Measurements from ENCODE around the gene DUSP28.

DUSP28 gene, protein sequence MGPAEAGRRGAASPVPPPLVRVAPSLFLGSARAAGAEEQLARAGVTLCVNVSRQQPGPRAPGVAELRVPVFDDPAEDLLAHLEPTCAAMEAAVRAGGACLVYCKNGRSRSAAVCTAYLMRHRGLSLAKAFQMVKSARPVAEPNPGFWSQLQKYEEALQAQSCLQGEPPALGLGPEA

GRCh38 chr2:240560084-240560479, at the start of gene DUSP28:
Gene DUSP28, plus strand, starts transcription at chr2:240560357. Its CDS starts 328 bp downstream, at chr2:240560685.
- DNase-seq = peak; percentile 93 to 95
- TF ChIP-seq POLR2A (IDR thresholded peaks at IDR 0.05; ENCODE audit: low read length) = peak; percentile 82
- TF ChIP-seq GATA1 (IDR thresholded peaks at IDR 0.05; ENCODE audit: low read depth, low read length) = no peak

DNA sequence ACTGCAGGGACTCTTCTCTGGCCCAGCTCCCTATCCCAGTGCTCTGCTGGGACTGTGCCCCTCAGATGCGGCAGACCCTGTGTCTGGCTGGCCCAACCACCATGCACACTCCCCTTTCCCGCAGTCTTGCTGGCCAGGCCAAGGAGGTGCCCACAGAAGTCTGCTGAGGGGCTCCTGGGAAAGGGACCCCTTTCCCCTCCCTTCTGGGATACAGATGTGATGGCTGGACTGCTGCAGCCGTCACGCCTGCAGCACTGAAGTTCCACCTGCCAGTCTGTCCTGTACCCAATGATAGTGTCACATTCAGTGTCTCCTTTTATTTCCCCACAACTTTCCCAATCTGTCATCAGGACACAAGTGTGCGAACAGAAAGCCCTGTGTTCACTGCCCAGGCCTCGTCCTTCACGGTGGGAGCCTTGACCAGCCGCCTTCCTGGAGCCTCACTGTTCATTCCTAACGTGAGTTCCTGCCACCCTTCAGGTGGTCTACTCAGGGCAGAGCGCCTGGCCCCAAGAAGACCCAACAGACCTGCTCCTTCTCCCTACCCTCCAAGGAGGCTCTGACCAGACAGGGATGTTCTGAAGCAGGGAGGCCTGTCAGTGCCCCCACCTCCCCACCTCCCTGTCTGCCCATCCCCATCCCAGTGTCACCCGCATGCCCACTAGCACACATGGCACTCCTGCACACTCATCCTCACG, 49.5 kb upstream of the DUSP28 start:
- TF ChIP-seq GATA1 (IDR thresholded peaks at IDR 0.05; ENCODE audit: low read depth, low read length) = no peak
- DNase-seq = no peak

DNA sequence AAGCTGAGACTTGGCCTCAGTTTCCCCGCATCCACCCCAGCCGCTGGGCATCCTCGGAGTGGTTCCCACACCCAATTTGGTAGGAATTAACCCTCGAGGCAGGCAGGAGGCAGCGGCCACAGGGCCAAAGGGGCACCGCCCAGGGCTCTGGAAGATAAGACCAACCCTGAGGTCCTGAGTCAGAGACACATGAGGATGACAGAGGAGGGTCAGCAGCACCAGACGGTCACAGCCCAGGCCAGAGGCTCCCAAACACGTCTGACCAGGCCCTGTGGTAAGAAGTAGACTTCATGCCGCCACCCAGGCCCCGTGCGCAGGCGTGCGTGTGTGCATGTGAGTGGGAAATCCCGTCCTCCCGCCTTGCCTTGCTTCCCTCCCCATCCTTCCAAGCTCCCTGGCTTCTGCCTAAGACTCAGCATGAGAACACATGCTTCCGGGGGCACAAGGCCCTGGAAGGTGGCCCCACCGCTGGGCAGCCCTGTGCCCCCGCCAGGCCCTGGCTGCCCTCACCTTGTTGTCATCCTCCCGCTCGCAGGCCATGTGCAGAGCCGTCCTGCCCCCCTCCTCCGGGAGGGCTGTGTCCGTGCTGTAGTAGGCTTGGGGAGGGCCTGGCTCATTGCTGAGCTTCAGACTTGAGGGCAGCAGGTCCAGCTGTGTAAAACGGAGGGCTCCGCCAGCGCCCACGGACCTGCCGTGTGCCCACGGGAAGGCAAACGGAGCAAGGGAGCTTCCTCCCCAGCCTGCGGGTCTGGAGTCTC, 48.6 kb upstream of the DUSP28 start:
- peak in 1 of 2 experiments; percentile 8 for DNase-seq
- TF ChIP-seq POLR2A (IDR thresholded peaks at IDR 0.05; ENCODE audit: low read length) (no peak), GATA1 (IDR thresholded peaks at IDR 0.05; ENCODE audit: low read depth, low read length) (no peak)

- no peak for DNase-seq
- no peak for TF ChIP-seq GATA1 (IDR thresholded peaks at IDR 0.05; ENCODE audit: low read depth, low read length)
- no peak for TF ChIP-seq POLR2A (IDR thresholded peaks at IDR 0.05; ENCODE audit: low read length)
Measured at GRCh38 chr2:240512109-240512485, 48.1 kb upstream of the DUSP28 start.

GRCh38 chr2:240512666-240513535, 47.3 kb upstream of the DUSP28 start:
- no peak for TF ChIP-seq POLR2A (IDR thresholded peaks at IDR 0.05; ENCODE audit: low read length)
- DNase-seq = no peak

- DNase-seq = peak; percentile 80 to 89
- TF ChIP-seq GATA1 (IDR thresholded peaks at IDR 0.05; ENCODE audit: low read depth, low read length) (no peak), POLR2A (IDR thresholded peaks at IDR 0.05; ENCODE audit: low read length) (no peak)
Measured at GRCh38 chr2:240513549-240514287, 46.4 kb upstream of the DUSP28 start.

DNA sequence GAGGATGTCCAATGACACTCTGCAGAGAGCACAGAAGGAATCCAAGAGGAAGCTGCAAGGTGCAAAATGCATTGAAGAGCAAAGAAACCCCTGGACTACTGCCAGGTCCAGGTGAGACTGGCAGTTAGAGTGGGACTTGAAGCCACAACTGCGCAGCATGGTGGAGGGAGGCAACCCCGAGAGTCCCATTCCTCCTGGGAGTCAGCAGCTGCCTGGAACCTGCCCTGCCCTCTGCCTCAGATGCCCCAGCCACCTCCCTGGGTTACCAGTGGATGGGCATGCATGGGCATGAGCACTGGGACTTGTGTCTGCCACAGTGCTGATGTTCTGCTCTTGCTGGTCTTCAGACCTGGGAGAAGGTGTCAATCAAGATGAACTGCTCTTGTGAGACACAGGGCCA, 45.5 kb upstream of the DUSP28 start:
- TF ChIP-seq POLR2A (IDR thresholded peaks at IDR 0.05; ENCODE audit: low read length) (no peak), GATA1 (IDR thresholded peaks at IDR 0.05; ENCODE audit: low read depth, low read length) (no peak)
- no peak for DNase-seq

- TF ChIP-seq GATA1 (IDR thresholded peaks at IDR 0.05; ENCODE audit: low read depth, low read length) (no peak), POLR2A (IDR thresholded peaks at IDR 0.05; ENCODE audit: low read length) (no peak)
Measured at GRCh38 chr2:240517342-240517741, 42.8 kb upstream of the DUSP28 start.

DNA sequence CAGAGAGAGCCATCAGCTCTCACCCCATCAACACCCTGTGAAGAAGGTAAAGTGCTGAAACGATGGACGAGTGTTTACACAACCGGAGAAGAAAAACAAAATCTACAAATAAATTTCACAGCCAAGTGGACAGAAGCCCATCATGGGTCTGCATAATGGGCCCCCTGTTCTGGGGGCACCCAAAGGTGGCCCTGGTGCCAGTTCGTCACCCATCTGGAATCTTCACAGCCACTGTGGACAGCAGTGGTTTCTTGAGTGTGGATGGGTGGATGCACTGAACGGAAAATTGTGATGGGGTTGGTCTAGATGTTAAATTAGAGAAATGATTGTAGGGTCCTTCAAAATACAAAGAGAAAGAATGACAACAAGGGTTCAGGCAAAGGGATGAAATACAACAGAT, 41.2 kb upstream of the DUSP28 start:
- no peak for DNase-seq
- TF ChIP-seq POLR2A (IDR thresholded peaks at IDR 0.05; ENCODE audit: low read length) (no peak), GATA1 (IDR thresholded peaks at IDR 0.05; ENCODE audit: low read depth, low read length) (no peak)

More at GRCh38 chr2:240517342-240517741, 42.8 kb upstream of the DUSP28 start:
- DNase-seq = no peak

GRCh38 chr2:240519396-240520129, 40.6 kb upstream of the DUSP28 start:
- DNase-seq = no peak
- TF ChIP-seq POLR2A (IDR thresholded peaks at IDR 0.05; ENCODE audit: low read length) (no peak), GATA1 (IDR thresholded peaks at IDR 0.05; ENCODE audit: low read depth, low read length) (no peak)

GRCh38 chr2:240520130-240520973, 39.8 kb upstream of the DUSP28 start:
- TF ChIP-seq GATA1 (IDR thresholded peaks at IDR 0.05; ENCODE audit: low read depth, low read length) = no peak
- no peak for TF ChIP-seq POLR2A (IDR thresholded peaks at IDR 0.05; ENCODE audit: low read length)
- no peak for DNase-seq

DNA sequence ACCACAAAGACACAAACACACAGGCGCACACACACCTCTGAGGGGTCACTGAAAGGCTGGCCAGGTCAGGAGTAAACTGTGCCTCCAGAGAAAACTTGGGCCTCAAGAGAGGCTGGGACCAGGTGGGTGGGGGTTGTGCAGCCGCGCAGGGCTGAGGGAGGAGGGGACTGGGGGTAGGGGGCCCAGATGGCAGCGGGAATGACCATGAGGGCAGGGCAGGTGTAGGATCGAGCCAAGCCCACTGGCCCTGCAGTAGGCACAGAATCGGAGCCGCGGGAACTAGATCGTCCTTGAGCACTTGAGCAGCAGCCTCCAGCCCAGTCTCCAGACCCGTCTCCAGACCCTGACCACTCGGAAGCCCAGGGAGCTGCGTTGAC, 39.2 kb upstream of the DUSP28 start:
- TF ChIP-seq POLR2A (IDR thresholded peaks at IDR 0.05; ENCODE audit: low read length) = no peak
- TF ChIP-seq GATA1 (IDR thresholded peaks at IDR 0.05; ENCODE audit: low read depth, low read length) = no peak
- no peak for DNase-seq

GRCh38 chr2:240521885-240522284, 38.3 kb upstream of the DUSP28 start:
- peak in 1 of 2 experiments; percentile 10 for DNase-seq

Data from erythroblast (primary cell).